ENCODE measurements around the gene TGFBR3.

DNA sequence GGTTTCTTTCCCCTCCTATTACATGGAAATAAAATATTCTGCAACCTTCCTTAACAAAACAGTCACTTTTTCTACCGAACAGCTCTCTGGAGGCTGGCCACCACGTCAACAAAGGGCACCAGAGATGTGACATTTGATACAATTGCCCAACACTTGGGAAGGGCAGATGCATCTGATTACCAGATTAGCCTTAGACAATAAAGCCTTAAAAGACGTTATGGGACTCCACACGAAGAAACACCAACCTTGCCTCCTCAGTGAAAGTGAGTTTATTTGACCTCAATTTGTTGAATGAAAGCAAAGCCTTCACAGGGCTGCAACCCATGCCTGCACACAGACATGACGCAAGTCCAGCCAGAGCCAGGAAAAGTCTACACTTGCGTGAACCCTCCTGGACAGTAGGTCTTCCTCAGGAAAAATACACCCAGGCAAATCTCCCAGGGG lies 136.1 kb downstream of the TGFBR3 start:
- TF ChIP-seq, protein P1, sequence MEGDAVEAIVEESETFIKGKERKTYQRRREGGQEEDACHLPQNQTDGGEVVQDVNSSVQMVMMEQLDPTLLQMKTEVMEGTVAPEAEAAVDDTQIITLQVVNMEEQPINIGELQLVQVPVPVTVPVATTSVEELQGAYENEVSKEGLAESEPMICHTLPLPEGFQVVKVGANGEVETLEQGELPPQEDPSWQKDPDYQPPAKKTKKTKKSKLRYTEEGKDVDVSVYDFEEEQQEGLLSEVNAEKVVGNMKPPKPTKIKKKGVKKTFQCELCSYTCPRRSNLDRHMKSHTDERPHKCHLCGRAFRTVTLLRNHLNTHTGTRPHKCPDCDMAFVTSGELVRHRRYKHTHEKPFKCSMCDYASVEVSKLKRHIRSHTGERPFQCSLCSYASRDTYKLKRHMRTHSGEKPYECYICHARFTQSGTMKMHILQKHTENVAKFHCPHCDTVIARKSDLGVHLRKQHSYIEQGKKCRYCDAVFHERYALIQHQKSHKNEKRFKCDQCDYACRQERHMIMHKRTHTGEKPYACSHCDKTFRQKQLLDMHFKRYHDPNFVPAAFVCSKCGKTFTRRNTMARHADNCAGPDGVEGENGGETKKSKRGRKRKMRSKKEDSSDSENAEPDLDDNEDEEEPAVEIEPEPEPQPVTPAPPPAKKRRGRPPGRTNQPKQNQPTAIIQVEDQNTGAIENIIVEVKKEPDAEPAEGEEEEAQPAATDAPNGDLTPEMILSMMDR (IDR thresholded peaks at IDR 0.05) = no peak
- no peak for TF ChIP-seq POLR2A (IDR thresholded peaks at IDR 0.05)
- TF ChIP-seq EP300 (IDR thresholded peaks at IDR 0.05) = no peak
